Myocyte (in vitro differentiated cells): ENCODE data around the gene CNTF. TPM values are rescaled to one million over a fixed set of nuclear protein-coding genes. Genes with fewer than 3 reads are reported as not detected.
"Not testable (repeated sequence)": the region's sequence is repeated elsewhere in the genome, so short reads cannot be mapped to it uniquely, and the experiment has no call there.

Experiments
- DNase-seq: peaks from one replicate; pipeline ENCODE4 v3.0.0-alpha.2; 2012; ENCODE audit warnings: low read depth
- polyA plus RNA-seq: library from polyadenylated mRNA; unstranded; fragments of >200 nt; gene quantifications from one replicate; pipeline ENCODE4 v1.2.1, GENCODE V29; 2012; ENCODE audit warnings: missing spikeins
- total RNA-seq: library from RNA; depleted of rRNA; stranded (reverse); fragments of >200 nt; gene quantifications from 2 replicates; pipeline ENCODE4 v1.2.3, GENCODE V29; 2014

The CNTF gene, protein sequence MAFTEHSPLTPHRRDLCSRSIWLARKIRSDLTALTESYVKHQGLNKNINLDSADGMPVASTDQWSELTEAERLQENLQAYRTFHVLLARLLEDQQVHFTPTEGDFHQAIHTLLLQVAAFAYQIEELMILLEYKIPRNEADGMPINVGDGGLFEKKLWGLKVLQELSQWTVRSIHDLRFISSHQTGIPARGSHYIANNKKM
- 1.7 and 3.0 TPM in 2 replicates for total RNA-seq
- polyA plus RNA-seq, result 1.9 TPM

DNA sequence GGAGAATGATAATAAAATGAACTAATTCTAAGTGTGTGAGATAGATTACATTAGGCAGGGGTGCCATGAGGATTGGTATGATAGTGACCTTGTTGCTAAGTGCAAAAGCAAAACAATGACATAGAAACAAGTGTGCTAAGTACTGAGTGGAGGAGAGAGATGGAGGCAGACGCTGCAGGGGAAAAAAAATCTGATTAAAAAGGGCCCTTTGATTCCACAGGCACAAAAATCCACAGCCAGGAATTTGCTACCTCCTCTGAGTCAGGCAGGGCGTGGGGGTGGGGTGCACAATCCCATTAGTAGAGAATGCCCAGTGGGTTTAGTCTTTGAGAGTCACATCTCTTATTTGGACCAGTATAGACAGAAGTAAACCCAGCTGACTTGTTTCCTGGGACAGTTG, at the start of gene CNTF:
Gene CNTF (plus strand): TSS at position 322 of the 400 bp plus-strand sequence. CDS start 88 bp downstream, outside the sequence.
- DNase-seq, result peak; percentile 37

DNA sequence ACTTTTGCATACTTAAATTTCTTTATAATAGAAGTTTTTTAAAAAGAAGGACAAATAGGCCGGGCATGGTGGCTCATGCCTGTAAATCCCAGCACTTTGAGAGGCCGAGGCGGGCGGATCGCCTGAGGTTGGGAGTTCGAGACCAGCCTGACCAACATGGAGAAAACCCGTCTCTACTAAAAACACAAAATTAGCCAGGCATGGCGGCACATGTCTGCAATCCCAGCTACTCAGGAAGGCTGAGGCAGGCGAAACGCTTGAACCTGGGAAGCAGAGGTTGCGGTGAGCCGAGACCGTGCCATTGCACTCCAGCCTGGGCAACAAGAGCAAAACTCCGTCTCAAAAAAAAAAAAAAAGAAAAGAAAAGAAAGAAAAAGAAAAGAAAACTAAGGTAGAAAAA, 49.6 kb upstream of the CNTF start:
- DNase-seq, result not testable (repeated sequence)

DNA sequence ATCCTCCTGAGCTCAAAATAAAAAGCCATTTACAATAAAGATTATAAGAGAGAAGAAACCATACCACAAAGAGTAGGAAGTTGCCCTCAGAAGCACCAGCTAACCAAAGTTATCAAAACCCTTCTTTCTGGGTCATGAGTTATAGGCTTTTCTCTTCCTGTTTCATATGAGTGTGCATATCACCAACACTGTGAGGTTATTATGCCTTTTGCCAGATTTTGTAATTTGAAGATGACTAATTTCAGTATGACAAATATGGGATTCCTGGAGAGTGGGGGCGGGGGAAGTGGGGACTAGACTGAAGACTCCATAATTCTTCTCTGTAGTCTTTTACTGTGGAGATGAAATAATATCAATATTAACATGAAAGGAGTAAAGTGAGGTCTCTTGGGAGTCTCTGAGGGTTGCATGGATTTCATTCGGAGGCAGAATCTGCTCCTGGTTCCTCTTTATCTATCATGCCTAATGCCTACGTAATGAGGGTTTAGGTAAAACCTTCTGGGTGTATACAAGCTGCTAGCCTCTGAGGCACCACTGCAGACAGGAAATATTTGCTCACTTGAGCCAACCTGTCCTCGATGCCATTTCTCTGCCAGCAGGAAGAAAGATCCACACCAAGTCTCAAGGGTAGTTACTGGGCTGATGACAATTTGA, 48.9 kb upstream of the CNTF start:
- peak; percentile 67 for DNase-seq

DNA sequence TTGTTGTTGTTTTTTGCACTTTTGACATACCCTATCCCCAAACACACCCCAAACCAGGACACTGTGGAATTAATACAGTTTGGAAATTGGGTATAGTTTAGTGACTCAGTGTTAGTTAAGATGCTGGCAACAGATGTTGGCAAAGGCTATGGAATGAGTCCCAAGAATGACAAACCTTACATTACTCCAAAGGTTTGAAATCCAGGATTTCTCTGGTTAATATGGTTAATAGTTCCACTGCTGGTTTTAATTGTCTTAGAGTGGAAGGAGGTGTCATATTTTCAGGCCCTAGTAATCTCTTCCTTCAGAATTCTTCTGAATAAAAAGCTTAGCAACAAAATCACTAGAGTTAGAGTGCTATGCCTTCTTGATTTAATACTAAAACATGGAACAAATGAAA, 47.6 kb upstream of the CNTF start:
- peak; percentile 38 for DNase-seq

DNA sequence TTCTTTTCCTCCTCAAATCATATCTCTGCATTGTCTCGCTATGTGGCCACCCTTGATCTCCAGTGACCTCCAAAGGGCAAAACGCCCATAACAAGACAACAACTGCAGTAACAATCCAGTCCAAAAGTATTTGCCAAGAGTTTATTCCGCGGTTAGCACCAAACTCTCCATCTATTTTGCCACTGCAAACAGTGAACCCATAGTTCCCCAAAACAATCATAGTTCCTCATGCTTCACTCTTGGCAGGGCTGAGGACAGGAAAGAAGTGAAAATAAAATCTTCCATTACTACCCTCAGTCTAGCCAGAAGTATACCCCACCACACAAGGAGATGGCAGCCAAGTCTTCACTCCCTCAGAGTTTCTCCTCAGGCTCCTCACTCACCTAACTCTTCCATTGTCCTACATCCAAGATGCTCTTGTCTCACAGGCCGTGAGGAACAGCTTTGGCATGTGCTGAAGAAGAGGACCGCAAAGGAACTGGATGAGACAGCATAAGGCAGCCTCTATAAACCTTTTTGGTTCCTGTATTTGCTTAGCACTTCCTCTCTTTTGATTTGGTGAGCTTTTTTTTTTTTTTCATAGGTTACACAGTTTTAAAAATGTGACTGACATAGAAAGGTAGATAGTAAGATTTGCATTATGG, 47.0 kb upstream of the CNTF start, which contains the start of gene LPXN:
Gene LPXN (minus strand): TSS at position 480 of the 644 bp plus-strand sequence. CDS start 84 bp downstream, at position 396.
- peak; percentile 77 for DNase-seq

DNA sequence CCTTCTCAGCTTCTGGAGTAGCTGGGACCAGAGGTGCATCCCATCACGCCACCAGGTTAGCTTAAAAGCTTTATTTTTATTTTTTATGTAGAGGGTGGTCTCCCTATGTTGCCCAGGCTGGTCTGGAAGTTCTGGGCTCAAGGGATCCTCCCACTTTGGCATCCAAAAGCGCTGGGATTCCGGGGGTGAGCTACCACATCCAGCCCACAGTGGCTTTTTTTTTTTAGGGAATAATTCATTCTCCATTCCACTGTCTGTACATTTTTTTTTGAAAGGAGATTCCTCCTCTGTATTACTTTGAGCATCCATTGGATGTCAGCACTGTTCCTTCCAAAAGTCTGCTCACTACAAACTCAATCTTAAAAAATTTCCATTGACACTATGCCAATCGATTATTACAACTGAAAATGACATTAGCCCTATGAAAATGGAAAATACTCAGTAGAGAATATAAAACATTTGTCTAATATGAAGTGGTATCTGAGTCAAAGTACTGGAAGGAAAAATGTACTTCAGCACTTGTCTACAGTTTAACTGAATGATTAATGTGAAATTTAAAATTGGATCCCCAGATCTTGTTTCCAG, 45.5 kb upstream of the CNTF start:
- DNase-seq, result peak; percentile 58

DNA sequence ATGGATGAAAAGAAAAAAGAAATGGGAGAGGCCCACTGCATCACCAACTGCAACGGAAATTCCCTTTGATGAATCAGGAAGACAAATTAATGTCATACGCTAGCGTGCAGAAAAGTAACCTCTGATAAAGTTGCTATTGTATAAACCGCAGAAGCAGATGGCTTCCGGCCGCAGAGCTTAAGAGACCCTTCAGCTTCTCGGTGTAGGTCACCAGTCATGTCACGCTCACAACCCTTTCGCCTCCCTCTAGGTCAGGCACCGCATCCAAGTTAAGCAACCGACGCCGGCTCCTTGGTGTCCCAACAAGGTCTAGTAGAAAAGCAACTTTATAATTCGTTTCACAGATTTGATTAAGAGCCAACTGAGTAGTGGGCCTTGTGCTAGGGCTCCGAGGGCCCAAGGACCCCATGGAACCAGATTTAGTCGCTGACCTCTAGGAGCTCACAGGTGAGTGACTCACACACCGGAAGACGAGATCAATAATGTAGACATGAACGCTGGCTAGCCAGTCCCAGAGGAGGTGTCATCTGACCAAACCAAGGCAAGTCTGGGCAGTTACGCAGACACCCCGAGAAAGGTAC, 44.8 kb upstream of the CNTF start:
- peak; percentile 95 for DNase-seq

DNA sequence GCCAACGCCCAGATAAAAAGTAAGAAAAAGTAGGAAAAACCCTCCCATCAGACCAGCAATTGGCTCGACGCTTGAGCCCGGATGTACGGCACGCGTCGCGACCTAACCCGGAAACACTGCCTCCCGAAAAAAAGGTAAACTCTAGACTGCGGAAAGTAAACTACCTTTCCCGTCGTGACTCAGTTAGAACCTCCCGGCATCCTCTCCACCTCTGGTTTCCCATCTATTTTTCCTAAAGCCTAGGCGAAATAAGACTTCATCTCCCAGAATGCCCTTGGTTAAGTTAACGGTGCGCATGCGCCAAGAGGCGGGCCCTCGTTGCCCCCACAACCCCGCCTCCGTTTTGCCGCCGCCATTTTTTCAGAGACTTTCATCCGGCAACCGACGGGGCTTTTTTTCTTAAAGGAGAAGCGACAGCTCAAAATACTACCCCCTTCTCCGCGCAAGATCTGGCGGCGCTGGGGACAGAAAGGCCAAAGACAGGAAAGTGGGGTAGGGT, 44.3 kb upstream of the CNTF start:
- DNase-seq, result peak; percentile 99

DNA sequence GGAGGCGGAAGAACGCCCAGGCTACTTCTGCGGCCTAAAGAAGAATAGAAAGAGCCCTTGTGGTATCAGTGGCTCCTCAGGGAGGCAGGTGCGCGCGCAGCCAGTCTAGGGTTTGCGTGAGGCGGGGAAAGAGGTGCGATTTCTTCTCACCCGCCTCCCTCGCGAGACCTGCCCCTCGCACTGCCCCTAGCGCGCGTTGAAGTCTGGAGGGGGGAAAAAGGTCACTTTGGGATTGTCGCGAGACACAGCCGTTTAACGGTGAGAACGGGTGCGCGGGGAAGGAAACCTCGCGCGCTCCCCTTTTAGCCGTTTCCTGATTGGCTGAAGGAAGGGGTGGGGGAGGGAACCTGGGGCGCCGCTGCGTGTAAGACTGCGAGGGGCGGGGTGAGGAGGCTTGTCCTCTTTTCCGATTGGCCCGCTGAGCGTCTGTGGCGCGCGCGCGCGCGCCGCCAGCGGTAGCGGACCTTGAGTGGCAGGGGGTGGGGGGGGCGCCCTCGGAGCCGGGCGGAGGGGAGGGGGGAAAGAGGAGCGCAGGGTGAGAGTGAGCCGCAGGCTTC, 43.8 kb upstream of the CNTF start, which contains the start of gene ZFP91:
Gene ZFP91 (plus strand): TSS at position 429 of the 557 bp plus-strand sequence. CDS start 219 bp downstream, outside the sequence.
- peak; percentile 99 for DNase-seq

DNA sequence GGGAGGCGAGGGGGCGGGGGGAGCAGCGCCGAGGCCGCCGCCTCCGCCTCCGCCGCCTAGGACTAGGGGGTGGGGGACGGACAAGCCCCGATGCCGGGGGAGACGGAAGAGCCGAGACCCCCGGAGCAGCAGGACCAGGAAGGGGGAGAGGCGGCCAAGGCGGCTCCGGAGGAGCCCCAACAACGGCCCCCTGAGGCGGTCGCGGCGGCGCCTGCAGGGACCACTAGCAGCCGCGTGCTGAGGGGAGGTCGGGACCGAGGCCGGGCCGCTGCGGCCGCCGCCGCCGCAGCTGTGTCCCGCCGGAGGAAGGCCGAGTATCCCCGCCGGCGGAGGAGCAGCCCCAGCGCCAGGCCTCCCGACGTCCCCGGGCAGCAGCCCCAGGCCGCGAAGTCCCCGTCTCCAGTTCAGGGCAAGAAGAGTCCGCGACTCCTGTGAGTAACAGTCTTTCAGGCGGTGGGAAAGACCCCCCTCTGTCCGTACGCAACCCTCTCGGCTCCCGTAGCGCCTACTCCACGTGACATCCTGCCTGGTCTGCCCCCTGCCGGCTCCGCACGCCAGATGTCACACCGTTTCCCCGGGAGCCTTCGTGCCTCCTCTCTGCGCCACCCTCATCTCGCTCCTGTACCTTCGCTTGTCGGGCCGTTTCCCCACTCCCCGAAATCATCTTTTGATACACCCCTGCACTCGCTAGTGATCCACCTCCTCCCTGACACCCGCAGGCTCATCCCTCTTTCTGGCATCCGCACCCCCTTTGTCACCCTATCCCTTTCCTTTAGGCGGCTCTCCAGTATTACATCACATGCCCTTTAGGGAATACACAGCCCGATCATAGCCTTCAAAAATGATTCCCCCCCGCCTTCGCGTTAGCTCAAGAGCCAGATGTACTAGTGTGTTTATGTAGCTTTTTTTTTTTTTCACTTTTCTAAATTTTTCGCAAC, 43.0 kb upstream of the CNTF start:
- peak; percentile 95 for DNase-seq

DNA sequence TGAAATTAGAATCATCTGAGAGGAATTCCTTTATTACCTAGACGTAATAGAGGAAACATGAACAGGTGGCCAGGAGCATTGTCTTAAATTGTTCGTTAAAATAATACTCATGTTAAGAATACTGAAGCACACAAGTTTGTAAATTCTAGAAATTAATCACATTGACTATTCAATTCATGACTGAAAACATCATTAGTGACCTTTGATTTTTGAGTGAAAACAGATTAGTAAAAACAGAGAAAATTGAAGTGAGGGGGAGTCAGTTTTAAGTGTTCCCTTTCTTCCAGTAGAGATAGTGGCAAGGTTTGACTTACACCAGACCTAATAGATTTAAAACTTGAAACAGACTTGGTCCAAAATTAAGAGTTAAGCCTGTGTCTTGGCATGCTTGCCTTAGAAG, 42.2 kb upstream of the CNTF start:
- DNase-seq, result peak; percentile 8

DNA sequence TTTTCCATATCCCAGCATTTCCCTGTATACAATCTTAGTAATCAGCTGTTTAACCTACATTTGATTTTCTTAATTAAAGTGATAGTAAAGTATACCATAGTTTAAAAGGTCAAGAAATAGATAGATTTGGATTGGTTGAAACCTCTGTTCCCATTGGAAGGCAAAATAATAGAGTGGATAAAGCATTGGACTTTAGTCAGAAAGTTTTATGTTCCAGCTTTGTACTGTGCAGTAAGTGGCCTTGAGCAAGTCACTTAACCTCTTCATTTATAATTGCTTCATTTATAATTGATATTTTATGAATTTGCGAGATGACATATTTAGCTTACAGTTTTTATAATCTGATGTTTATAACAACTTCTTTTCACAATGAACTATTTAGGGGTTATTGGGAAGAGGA, 40.0 kb upstream of the CNTF start:
- DNase-seq, result no peak

DNA sequence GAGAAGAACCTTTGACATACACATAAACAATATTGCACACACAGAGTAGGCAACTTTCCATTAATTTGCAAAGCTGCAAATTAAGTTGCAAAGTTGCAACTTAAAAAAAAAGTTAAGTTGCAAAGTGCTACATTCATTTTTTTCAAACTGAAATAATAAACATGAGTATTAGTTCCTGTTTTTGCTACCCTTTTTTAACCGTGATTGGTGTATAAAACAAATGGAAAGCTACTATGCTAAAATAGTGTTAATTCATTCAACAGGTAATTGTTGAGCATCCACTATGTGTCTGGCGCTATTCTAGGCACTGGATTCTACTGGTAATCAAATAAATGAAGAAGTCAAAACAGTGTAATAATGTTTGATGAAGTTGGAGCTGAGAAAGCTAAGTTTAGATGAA, 35.5 kb upstream of the CNTF start:
- no peak for DNase-seq

DNA sequence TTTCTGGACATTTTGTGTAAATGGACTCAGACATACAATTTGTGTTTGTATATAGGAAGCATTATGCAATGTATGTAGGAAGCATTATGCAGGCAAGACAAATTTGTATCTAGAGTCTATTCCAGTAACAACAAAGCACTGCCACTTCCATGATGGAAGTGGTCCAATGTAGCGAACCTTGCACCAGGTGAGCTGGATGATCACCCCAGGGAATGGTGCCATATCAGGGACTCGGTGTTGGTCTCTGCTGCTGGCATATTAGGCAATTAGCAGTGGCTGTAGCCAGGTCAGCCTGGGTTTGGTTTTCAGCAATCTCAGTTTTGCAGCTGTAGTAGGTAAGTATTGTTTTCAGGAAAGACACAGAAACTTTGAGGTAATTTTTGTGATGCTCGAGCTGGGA, 30.8 kb upstream of the CNTF start:
- DNase-seq, result no peak

DNA sequence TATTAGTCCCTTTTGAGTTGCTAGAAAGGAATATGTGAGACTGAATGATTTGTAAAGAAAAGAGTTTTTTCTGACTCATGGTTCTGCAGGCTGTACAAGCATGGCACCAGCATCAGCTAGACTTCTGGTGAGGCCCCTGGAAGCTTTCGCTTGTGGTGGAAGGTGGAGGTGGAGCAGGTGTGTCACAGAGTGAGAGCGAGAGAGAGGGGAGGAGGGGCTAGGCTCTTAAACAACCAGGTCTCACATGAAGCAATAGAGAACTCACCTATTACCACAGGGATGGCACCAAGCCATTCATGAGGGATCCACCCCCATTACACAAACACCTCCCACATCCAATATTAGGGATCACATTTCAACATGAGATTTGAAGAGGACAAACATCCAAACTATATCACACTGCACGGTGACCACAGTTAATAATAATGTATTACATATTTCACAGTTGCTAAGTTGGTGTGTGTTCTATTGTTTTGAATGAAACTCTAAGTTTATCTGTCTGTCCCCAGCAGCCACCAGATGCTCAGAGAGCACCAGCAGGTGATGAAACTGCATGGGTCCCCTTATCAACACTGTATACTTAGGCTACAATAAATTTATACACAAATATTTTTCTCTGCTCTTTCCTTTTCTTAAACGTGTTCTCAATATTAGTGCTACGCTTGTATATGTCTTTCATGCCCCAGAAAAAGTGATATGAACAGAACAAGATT, 29.5 kb upstream of the CNTF start:
- DNase-seq, result no peak

DNA sequence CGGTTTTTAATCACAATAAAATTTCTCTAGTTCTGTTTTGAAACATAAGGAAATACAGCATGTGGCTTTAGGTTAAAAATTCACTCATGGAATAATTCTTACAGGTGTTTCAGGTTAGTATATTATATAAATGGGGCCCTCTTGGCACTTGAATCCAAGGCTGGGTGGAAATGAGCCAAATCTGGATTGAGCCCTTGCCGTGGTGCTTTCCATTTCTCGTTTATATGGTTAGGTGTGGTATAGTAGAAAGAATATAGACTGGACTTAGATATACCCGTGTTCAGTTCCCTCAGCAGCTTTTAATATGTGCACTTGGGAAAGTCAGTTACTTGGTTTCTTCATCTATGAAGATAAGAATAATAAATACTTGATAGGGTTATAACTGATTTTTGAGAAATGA, 27.6 kb upstream of the CNTF start:
- no peak for DNase-seq

DNA sequence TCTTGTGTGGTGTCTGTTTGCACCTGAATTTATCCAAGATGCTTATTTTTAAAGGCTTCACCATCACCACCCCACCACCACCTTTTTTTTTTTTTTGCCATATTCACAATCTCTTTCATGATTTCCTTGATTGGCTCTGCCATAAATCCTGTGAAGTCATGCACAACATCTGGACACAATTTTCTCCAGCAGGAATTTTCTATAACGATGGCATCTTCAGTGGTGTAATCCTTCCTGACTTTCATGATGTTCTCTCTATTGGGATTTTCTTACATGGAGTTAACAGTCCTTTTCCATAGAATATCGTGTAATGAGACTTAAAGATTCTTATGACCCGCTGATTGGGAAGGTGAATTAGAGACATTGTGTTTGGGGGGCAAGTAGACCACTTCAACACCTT, 25.8 kb upstream of the CNTF start:
- no peak for DNase-seq

DNA sequence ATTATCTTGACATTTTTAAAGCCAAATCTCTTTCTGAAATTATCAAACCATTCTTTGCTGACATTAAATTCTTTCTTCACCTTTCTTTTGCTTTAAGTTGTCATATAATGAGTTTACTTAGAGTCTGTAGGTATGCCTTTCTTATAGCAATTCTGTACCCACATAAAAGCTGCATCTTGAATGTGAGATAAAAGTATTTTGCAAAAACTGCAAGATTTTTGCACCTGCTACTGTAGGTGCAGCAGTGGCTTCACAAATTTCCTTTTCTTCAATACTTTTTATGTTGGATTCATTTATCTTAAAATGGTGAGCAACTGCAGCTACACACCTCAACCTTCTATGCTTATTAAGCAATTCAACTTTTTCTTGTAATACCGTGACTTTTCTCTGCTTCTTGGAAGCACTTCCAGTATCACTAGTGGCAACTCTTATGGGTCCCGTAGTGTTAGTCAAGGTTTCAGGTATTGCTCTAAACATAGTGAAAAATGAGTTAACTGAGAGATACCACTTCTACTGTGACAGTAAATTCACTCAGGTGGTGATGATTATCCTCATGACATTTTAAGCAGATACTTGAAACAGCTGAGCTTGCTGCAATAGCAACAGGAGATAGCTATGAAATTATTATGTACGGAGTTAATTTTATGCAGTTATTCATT, 24.9 kb upstream of the CNTF start:
- DNase-seq, result no peak

DNA sequence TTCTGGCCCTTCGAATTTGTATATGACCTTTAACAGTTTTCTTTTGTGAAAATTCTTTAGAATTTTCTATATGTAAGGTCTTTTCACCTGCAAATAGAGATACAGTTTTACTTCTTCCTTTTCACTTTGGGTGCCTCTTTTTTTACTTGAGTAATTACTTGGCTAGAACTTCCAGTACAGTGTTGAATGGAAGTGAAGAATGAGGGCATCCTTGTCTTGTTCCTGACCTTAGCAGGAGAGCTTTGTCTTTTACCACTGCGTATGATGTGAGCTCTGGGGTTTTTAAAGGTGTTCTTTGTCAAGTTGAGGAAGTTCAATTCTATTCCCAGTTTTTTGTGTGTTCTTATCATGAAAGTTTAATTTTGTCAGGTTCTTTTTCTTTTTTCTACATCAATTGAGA, 22.0 kb upstream of the CNTF start:
- no peak for DNase-seq
